Esophagus muscularis mucosa (tissue), 3 donors: ENCODE results near the gene PLCH1.

ENCODE experiments used
- CTCF ChIP-seq, 3 experiments: fragments of 200-600 bp in 2 of 3; fragments of 450-650 bp in 1 of 3; sonication (generic) in 2 of 3; IDR thresholded peaks; one replicate each; pipeline ENCODE4 v1.5.1; 2017 to 2019; ENCODE audit warnings: antibody characterized with exemption in 3 of 3, mild to moderate bottlenecking in 2 of 3, moderate library complexity in 1 of 3
- POLR2A ChIP-seq: fragments of 450-650 bp; IDR thresholded peaks from one replicate; pipeline ENCODE4 v1.6.1; 2017; ENCODE audit warnings: antibody characterized with exemption, moderate library complexity, mild to moderate bottlenecking, low read depth
- POLR2AphosphoS5 ChIP-seq, 2 donors: sonication (generic); formaldehyde crosslinking; IDR thresholded peaks; one replicate each; pipeline ENCODE4 v1.6.1; 2017; ENCODE audit warnings: antibody characterized with exemption in 2 of 2

- TF ChIP-seq CTCF (IDR thresholded peaks at IDR 0.05) (no peak), POLR2AphosphoS5 (IDR thresholded peaks at IDR 0.05) (no peak), POLR2A (no peak)
Measured at GRCh38 chr3:155387571-155387970, 357.3 kb downstream of the PLCH1 start.
